ENCODE measurements around the gene PLEKHA6. TPM values are rescaled to one million over a fixed set of nuclear protein-coding genes. Genes with fewer than 3 reads are reported as not detected.

Gene PLEKHA6
- total and polyA plus RNA-seq, 2 of the 4 experiments (the other 2 are of a cell fraction), result 8.2 to 19.9 TPM

GRCh38 chr1:204287466-204287891 lies 72.2 kb downstream of the PLEKHA6 start:
- Histone ChIP-seq H3K9me3 (ENCODE audit: control insufficient read depth, insufficient read depth, low read length) (no peaks in the 10 kb centered on the region), H2AK9ac (replicated peaks; ENCODE audit: low read depth, low read length, poor library complexity) (no peak overlapping the region), H2BK120ac (ENCODE audit: low read depth, low read length) (no peak overlapping the region), H3K4ac (ENCODE audit: low read depth, low read length) (no peak overlapping the region), H3K23ac (ENCODE audit: low read depth, low read length) (no peak overlapping the region), H3K27ac (ENCODE audit: insufficient read depth, low read length) (no peak overlapping the region), H3K9ac (ENCODE audit: low read depth, low read length) (no peak overlapping the region), H4K20me1 (ENCODE audit: insufficient read depth, low read length) (no peaks in the 10 kb centered on the region), H3K27me3 (ENCODE audit: control insufficient read depth, insufficient read depth, low read length) (peaks cover 2% of the 10 kb centered on the region; the same call in 1 of the 2 replicates), H2AK5ac (ENCODE audit: low read depth, low read length) (no peak overlapping the region), H2BK15ac (ENCODE audit: low read depth, low read length) (peak overlapping the region; percentile 44; the same call in 1 of the 3 replicates), H4K8ac (ENCODE audit: low read depth in 2 of 2, low read length in 2 of 2) (no peak overlapping the region), H3K4me2 (ENCODE audit: low read depth, low read length) (no peak overlapping the region), H3K56ac (ENCODE audit: extremely low read depth, insufficient read depth, low read length) (no peak overlapping the region), H4K91ac (ENCODE audit: insufficient read depth, low read depth, low read length) (no peak overlapping the region; the same call in 1 of the 2 replicates), H3K4me3 (ENCODE audit: insufficient read depth, low read depth, low read length) (no peak overlapping the region), H3K4me1 (ENCODE audit: control insufficient read depth, insufficient read depth, low read length) (peaks cover 16% of the 10 kb centered on the region), H3K18ac (ENCODE audit: low read depth, low read length) (no peak overlapping the region), H2BK5ac (ENCODE audit: low read depth, low read length, poor library complexity, severe bottlenecking) (no peak overlapping the region), H2AFZ (replicated peaks; ENCODE audit: low read length, poor library complexity) (no peak overlapping the region), H3K36me3 (ENCODE audit: control insufficient read depth, insufficient read depth, low read length) (no peaks in the 10 kb centered on the region), H3K9me1 (ENCODE audit: insufficient read depth, low read length) (peaks cover 4% of the 10 kb centered on the region; the same call in 1 of the 2 replicates), H3K14ac (replicated peaks; ENCODE audit: low read depth, low read length) (no peak overlapping the region), H4K5ac (ENCODE audit: low read depth, low read length) (no peak overlapping the region), H2BK20ac (ENCODE audit: low read depth, low read length) (no peak overlapping the region), H3K79me1 (ENCODE audit: low read depth in 1 of 2, low read length in 2 of 2) (peaks cover 0 to 2% of the 10 kb centered on the region in 2 experiments; a peak in 1 of 4 replicates)
- ATAC-seq (ENCODE audit: low read depth), result no peak
- no peak for DNase-seq
- intact Hi-C loops (cut with micrococcal nuclease), result no loop called here
- ChIA-PET CTCF (no interaction called here), POLR2A (ENCODE audit: unreplicated experiment) (no interaction called here)
- in situ Hi-C loops (cut with MboI; ENCODE audit: low sequenced_read_pairs), result no loop called here
- BruUV-seq (replicated peaks), result no TSS peak
- dilution Hi-C loops (cut with HindIII; ENCODE audit: low sequenced_read_pairs, unreplicated experiment), result no loop called here
- WGBS, 2 experiments (ENCODE audit: extremely low coverage in 2 of 2, insufficient read length in 1 of 2), result no CpG with 5 or more reads among the region's 8 CpGs
- TF ChIP-seq CEBPB (IDR thresholded peaks at IDR 0.05; ENCODE audit: low read depth, low read length), result no peak
- no peak for TF ChIP-seq CTCF (conservative IDR thresholded peaks at IDR 0.05; ENCODE audit: low read depth, low read length)
- TF ChIP-seq SMC3 (IDR thresholded peaks at IDR 0.05; ENCODE audit: low read depth, low read length), result no peak
- no peak for TF ChIP-seq USF2 (IDR thresholded peaks at IDR 0.05; ENCODE audit: low read depth, low read length)
- TF ChIP-seq RAD21 (IDR thresholded peaks at IDR 0.05; ENCODE audit: low read length), result no peak
- no peak for TF ChIP-seq FOS (IDR thresholded peaks at IDR 0.05; ENCODE audit: low read depth, low read length)
- TF ChIP-seq CHD1 (IDR thresholded peaks at IDR 0.05; ENCODE audit: low read depth, low read length), result no peak
- no peak for TF ChIP-seq POLR2A (IDR thresholded peaks at IDR 0.05; ENCODE audit: low read depth, low read length)
- no peak for TF ChIP-seq RCOR1 (IDR thresholded peaks at IDR 0.05; ENCODE audit: insufficient replicate concordance, low read length)
- TF ChIP-seq MAZ (IDR thresholded peaks at IDR 0.05; ENCODE audit: borderline replicate concordance, low read depth, low read length), result no peak
- TF ChIP-seq BHLHE40 (IDR thresholded peaks at IDR 0.05; ENCODE audit: low read depth, low read length), result no peak
- no peak for TF ChIP-seq MXI1 (IDR thresholded peaks at IDR 0.05; ENCODE audit: borderline replicate concordance, low read depth, low read length)
- no peak for TF ChIP-seq MAFK (IDR thresholded peaks at IDR 0.05; ENCODE audit: low read depth, low read length)
- TF ChIP-seq ELK1 (IDR thresholded peaks at IDR 0.05; ENCODE audit: borderline replicate concordance, low read depth, low read length), result no peak
- TF ChIP-seq NFE2L2 (IDR thresholded peaks at IDR 0.05; ENCODE audit: low read depth, low read length), result no peak
- no peak for TF ChIP-seq RFX5 (IDR thresholded peaks at IDR 0.05; ENCODE audit: low read depth, low read length)

All from IMR-90 (cell line).